UCSD-AML1 (cell line): ENCODE results near the gene KCNQ4.

ENCODE experiments used
- DNase-seq: peaks from one replicate; lab custom pipeline; 2025; ENCODE audit not compliant: unreplicated experiment; lab: John Stamatoyannopoulos, UW

Gene KCNQ4

DNA sequence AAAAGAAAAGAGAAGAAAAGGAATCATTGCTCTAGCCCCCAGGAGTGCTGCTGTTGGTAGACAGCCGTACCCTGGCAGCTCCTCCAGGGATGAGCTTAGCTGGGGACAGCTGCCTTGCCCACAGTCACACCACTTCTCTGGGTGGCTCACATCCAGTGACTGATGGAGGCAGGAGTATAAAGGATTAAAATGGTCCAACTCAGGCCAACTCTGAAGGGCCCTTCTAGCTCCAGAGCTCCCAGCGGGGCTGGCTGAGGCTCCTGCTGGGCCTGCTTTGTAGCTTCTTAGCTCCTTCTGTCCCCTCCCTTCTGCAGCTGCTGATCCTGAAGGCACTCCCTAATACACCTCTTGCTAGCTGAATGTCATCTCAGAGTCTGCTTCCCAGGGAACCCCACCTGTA, 74.2 kb downstream of the KCNQ4 start:
- no peak for DNase-seq

DNA sequence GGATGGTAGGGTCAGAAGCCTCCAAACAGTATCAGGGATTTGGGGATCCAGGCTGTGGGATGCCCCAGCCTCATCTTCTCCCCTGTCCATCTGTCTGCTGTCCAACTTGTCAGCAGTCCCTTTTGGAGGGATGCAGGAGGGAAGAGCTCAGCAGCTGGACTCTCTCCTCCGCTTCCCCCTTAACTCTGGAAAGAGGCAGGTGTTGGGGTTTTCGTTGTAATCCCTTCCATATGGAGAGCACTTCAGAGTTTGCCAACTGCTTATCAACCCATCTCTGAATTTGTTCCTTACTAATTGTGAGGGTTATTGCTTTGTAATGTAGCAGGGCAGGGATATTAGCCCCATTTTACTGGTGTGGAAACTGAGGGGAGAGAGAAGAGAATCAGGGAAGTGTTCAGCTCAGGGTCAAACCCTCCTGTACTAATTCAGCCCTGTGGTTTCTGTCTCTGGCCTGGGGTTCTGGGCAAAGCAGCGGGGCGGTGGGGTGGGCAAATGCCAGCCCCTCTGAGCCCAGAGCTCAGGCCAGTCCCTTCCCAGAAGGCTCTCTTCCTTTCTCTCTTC, 75.3 kb downstream of the KCNQ4 start:
- DNase-seq: no peak

DNA sequence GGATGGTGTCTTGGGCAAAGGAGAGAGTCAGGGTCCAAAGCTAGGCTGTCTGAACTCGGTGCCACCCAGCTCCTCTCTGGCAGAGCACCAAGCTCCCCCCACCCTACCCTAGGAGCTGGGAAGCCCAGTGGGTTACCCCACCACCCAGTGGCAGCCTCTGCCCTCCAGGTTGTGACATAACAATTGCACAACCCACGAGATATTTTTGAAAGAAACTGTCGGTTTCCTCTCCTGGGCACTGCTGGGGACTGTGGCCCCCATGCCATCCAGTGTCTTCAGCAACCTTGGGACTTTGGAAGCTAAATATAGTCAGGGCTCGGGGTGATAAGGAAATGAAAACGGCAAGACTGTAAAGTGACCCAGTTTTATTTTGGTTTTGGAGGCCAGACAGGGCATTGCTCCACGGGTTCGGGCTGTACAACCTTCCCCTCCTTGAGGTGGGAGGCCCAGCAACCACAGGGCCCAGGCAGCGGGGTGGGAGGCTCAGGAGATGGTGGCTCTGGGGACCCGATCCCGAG, 77.2 kb downstream of the KCNQ4 start:
- no peak for DNase-seq

DNA sequence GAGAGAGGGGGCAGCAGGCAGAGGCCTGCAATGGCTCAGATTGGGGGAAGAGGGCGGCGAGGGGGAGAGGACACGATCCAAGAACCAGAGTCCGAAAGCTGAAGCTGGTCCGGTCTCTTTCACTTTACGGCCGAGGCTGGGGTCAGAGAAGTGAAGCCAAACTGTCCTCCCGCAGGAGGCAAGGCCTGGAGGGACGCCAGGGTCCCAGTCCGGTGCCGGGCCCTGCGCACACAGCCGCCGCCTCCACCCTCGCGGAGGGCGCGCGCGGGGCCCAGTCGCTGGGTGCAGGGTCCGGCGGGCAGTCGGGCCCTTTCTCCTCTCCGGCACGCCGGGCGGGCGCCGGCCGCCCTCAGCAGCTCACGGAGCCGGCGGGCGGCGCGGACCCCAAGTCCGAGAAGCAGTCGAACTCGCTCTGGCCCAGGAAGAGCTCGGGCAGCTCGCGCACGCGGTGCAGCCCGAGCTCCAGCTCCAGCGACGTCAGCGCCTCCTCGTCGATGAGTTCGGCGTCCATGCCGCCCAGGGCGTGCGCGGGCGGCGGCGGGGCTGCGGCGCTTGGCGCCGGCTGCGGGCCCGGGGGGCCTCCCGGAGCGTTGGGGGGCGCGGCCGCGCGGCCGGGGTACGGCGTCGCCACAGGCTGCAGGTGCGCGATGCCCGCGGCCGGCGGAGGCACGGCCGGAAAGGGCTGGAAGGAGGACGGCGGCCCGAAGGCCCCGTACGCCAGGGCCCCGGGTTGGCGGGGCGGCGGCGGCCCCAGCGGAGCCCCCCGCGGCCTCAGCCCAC, 77.8 kb downstream of the KCNQ4 start:
- DNase-seq: peak; percentile 29

DNA sequence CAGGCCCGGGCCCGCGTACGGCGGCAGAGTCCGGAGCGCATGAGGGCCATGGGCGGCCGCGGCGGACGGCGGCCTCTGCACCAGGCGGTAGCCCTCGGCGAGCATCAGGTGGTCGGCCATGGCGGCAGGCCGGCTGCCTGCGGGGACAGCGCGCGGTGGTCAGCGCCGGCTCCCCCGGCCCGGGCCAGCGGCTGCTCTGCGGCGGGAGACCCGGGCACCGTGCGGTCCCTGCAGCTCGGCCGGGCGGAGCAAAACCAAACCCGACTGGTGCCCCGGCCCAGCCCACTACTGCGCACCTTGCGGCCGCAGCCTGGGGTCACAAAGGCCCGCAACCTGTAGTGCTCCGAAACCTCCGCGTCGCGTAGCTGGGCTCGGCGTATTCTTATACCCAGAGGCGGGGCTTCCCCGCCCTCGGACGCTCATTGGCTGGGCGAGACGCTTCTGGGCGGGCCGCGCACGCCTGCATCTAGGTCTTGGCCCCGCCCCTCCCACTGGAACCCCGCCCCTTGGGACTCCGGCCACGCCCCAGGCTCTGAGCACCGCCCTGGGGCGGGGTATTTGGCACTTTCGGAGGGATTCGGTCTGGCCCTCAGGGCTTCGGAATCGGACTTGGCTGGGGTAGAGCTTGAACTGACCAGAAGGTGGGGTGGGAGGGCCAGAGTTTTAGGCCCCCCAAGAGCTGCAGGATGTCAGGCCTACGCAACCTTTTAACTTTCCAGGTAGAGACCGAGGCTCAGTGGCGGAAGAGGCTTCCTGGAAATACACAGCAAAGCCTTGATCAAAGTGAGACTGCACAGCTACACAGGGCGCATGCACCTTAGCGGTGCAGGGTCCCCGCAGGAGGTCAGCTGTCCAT, 78.6 kb downstream of the KCNQ4 start, which contains the start of gene CITED4:
Gene CITED4 (minus strand): TSS at position 356 of the 856 bp plus-strand sequence. CDS start 236 bp downstream, at position 120.
- DNase-seq: peak; percentile 97

DNA sequence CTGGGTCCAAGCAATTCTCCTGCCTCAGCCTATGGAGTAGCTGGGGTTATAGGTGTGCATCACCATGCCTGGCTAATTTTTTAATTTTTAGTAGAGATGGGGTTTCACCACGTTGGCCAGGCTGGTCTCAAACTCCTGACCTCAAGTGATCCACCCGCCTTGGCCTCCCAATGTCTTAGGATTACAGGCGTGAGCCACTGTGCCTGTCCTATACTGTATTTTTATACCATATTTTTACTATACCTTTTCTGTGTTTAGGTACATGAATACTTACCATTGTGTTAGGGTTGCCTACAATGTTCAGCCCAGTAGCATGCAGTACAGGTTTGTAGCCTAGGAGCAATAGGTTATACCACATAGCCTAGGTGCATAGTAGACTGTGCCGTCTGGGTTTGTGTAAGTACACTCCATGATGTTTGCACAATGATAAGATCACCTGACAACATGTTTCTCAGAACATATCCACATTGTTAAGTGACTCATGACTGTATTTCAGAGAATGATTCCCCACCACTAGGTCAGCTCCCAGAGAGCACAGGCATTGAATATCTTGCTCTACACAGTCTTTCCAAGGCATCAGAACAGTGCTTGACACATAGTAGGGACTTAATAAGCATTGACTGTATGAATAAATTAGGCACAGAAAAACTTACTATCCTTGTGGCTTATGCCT, 84.6 kb downstream of the KCNQ4 start:
- no peak for DNase-seq

DNA sequence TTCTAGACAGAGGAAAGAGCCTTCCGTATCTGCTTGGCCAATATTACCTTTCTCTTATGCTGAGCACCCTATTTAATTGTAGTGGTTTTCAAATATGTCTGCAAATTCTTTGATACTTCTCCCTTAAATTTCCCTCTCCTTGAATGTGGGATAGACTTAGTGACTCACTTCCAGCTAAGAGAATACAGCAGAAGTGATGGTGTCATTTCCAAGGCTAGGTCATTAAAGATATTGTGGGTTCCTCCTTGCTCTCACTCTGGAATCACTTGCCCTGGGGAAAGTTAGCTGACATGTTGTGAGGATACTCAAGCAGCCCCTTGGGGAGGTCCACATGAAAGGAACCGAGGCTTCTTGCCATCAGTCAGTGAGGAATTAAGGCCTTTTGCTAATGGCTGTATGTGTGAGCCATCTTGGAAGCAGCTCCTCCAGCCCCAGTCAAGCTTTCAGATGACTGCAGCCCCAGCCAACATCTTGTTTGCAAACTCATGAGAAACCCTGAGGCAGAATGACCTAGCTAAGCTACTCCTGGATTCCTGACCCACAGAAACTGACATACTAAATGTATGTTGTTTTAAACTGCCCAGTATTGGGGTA, 86.6 kb downstream of the KCNQ4 start:
- DNase-seq: no peak

DNA sequence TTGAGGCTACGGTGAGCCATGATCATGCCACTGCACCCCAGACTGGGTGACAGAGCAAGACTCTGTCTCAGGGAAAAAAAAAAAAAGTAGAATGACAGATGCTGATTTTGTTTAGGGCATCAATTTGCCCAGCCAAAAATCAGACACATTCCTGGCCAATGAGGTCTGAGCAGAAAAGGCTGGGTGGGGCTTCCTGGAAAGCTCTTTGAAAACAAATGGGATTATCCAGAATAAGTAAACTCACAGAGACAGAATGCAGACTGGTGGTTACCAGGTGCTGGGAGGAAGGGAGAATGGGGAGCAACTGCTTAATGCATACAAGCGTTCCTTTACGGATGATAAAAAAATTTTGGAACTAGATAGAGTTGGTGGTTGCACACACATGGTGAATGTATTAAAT, 88.7 kb downstream of the KCNQ4 start:
- DNase-seq: no peak

DNA sequence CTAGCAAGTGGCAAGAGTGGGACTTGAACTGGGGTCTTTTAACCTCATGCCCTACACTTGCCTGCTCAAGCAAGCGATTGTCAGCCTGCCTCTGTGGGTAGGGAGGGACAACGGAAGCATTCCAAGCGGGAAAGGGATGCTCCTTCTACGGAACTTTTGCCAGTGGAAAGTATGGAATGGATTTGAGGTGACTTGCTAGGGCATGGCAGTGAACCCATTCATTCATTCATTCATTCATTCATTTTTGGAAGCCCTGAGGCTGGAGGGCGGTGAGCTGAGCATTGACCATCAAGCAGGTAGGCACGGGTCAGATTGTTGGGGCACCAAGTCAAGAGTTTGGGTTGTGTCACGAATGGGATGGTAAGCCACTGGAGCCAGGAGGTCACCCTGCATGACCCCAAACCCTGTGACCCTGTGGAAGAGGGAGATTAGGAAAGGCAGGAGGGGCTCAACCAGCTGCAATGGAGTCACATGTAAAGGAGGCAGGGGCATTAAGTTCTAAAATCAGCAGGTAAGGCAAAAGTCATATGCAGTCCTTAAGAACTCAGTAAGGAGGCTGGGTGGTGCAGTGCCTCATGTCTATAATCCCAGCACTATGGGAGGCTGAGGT, 90.4 kb downstream of the KCNQ4 start:
- no peak for DNase-seq

DNA sequence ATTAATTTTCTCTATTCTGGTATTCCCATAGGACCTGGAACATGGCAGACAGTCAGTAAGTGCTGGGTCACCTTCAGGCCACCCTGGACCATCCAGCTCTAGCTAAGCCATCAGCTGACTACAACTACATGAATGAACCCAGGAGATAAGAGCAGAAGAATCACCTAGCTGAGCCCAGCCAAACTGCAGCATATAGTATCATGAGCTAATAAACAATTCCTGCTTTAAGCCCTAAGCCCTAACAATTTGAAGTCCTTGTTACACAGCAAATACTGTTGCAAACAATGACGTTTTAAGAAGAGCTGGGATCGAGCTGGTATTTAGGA, 92.8 kb downstream of the KCNQ4 start:
- DNase-seq: no peak

DNA sequence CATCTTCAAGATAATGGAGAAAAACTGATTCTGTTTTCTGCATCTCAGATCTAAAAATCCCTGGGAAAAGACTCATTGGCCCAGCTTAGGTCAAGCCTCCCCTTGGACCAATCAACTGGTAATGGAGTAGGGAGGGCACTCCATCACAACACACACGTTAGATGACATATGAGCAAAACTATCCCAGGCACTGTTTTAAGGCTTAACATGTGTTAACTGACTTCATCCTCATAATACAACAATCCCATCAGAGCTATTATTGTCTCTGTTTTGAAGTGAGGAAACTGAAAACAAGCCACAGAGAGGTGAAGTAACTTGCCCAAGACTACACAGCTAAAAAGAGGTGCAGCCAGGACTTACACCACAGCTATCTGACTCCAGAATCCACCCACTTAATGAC, 93.3 kb downstream of the KCNQ4 start:
- DNase-seq: no peak

DNA sequence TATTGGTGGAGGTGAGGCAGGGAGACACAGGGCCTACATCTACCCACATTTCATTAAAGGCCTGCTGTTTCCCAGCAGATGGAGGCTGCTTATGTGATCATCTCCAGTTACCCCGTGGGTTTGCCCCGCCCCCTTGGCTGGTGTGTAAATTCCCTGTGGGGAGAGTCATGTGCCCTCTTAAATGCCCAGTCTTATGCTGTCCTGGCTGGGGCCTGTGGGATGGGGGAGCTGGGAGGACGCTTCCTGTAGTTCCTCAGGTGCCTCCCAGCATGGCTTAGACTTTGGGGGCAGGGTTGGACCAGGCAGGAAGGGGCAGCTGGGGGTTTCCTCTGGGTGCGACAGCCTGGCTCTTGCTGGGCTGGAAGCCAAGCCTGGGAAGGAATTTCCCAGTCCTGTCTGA, 94.1 kb downstream of the KCNQ4 start:
- DNase-seq: peak; percentile 90

DNA sequence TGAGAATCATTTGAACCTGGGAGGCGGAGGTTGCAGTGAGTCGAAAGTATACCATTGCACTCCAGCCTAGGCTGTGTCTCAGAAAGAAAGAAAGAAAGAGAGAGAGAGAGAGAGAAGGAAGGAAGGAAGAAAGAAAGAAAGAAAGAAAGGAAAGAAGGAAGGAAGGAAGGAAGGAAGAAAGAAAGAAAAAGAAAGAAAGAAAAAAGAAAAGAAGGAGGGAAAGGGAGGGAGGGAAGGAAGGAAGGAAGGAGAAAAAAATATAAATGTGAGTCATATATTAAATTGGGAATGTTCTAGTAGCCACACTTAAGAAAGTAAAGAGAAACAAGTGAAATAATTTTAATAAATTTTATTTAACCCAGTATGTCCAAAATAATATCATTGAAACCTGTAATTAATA, 95.3 kb downstream of the KCNQ4 start:
- DNase-seq: no peak

DNA sequence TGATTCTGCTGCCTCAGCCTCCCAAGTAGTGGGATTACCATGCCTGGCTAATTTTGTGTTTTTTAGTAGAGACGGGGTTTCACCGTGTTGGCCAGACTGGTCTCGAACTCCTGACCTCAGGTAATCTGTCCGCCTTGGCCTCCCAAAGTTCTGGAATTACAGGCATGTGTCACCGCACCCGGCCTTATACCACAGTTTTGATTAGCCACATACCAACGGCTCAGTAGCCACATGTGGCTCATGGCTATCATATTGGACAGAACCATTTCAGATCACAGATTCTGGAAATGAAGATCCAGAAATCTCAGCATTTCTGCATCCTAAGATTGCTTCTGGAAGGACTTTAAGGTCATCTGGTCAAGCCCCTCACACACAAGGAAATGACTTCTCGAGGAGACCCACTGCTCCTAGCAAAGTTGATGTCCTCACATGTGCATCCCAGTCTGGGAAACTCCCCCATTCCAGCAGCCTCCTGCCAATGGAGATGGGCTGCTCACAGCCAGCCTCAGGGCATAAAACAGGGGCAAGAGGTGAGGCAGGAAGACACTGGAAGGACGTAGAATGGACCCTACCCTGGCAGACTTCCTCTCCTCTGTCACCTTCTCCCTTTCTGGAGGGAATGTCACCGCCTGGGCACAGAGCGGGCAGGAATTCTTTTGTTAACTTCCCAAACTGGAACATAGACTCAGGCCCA, 96.0 kb downstream of the KCNQ4 start:
- no peak for DNase-seq

DNA sequence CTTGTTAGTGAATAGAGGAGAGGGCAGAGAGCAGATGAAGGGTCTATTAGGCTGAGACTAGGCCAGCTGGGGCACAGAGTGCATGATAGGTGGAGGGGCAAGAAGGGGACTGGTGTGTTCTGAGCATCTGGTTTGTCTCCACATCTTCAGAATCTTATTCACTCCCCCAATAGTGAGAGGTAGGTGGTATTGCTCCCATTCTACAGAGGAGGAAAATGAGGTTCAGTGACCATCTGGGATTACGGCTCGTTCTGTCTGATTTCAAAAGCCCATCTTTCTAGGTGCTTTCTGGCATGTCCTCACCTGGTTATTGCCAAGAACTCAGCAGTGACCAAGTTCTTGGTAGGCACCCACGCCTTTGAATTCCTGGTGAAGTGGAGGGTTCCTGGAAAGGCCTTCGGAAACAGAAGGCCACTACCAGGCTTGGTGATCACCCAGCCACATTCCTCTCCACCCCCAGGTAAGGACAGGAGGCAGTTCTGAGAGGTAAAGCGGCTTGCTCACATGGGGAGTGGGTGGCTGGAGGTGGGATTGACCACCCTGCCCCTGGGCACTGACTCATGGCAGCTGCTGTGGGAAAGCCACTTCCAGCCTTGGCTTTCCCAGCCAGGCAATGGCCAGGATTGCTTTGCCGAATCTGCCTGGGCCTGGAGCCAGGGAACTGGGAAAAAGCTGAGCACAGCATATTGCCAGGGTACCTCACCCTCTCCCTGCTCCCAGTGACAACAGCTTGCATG, 97.4 kb downstream of the KCNQ4 start:
- no peak for DNase-seq

DNA sequence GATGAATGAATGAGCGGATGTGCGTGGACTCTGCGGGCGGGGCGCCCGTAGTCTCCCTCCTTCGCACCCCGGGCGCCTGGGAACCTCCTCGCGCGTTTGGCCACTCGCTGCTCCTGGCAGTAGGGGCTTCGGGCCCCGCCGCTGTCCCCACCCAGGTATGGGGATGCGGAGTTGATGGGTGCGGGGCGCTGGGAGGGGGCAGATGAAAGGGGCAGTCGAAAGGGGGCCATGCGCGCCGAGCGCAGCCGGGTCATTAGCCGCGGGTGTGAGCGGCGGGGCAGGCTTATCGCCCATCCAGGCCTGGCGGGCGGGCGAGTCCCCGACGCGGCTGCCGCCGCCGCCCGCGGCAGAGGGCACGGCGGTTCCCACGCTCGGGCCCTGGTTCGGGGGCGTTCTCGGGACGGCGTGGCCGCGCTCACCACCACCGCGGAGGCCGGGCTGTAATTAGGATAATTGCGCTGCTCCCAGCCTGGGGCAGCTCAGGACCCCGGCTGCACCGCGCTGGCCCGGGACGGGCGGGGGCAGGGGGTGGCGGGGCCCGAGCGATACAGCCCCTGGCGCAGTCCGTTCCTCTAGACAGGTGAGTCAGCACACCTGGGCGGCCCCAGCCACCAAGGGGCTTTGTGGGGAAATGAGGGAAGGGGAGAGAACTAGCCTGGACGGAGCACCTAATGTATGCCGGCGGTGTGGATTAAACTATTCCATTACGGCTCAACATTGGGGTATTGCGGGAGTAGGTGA, 100.6 kb downstream of the KCNQ4 start:
- no peak for DNase-seq

DNA sequence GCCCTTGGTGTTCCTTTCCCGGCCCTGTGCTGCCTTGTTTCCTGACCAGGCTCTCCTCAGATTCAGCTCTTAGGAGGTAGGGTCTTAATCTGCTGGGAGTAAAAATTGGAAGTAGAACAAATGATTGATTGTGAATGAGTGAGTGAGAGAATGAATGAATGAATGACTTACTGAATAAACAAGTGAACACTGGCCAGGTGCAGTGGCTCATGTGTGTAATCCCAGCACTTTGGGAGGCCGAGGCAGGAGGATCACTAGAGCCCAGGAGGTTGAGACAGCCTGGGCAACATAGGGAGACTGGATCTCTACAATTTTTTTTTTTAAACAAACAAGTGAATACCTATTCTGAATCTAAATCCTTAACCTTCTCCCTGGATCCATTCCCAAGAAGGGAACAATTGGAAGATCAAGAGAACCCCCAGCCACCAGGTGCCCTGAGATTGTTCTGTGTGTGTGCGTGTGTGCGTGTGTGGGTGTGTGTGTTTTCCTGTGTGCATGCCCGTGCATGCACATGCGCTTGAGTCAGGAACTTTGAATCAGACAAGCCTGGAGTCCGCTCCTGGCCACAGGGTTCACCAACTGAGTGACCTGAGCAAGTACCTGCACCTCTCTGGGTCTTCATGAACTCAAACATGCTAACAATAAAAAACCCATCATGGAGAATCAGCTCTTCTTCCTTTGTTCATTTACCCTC, 102.9 kb downstream of the KCNQ4 start:
- DNase-seq: no peak

DNA sequence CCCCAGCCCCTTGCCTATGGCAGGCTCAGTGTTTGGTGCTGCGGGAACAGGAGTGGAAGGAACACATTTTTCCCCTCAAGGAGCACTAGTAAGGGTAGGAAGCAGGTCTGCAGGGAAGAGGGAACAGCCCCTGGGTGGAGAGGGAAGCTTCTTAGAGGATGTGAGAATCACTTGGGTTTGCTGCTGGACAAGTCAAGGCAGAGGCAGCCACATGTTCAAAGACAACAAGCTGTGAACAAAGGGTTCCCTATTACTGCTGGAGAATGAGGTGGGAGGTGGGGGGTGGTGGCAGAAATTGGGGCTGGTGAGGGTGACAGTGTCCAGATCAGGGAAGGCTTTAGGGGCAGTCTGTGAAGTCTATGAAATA, 103.4 kb downstream of the KCNQ4 start:
- no peak for DNase-seq
